GM18867 (cell line): ENCODE data around the gene PLA2G4A.

Source experiments
- ATAC-seq: cut with Tn5 transposase; IDR thresholded peaks from one replicate; pipeline ENCODE4 v1.9.1; 2021; ENCODE audit warnings: mild to moderate bottlenecking, moderate library complexity; ENCODE audit not compliant: unreplicated experiment

The PLA2G4A gene

DNA sequence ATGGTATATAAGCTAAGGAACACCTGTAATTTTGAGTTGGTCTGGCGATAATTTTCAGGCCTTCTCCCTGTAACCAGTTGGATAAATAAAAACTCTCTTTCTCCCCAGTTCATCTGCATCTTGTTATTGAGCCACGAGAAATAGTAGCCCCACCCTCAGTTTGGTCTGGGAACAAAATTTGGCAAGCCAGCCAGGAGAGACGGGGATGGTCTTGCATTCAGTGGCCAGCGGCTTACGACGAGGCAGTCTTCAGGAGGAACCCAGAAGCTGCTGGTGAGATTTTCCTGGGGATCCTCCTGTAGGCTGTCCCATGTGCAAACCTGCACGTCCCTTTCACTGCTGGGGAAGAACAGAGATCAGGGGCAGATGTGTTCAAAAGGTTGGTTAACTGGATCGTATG, 174.6 kb downstream of the PLA2G4A start:
- ATAC-seq: no peak

DNA sequence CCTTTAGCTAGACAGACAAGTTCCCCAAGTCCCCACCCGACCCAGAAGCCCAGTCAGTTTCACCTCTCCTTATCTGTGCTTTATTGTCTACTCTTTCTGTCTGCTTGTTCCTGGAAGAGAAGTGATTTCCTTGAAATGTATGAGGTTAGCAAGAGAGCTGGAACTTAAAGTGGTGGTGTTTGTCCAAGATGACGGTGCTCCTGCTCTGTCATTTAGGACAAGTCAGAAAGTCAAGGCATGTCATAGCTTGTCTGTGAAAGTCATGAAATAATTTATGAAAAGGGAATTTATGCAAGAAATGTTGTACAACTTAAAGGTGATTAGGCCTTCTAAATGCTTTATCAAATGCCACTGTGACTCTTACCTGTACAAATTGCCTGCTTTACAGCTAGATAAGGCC, 178.1 kb downstream of the PLA2G4A start:
- no peak for ATAC-seq

DNA sequence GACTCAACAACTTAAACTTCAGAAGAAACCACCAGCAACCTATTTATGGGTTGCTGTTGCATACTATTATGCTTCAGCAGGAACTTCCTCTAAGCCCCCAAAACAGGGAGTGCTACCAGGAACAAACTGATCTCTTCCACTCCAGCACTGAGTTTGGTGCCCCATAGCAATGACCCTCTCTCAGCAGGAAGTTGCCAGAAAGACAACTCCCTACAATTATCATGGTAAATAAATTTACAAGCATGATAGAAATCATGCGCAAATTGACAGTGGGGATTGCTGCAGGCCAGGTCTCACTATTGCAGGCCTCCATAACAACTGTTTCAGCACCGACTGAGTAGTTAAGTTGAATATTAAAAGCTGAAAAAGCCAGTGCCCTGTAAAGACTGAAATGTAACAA, 180.6 kb downstream of the PLA2G4A start:
- ATAC-seq: no peak

DNA sequence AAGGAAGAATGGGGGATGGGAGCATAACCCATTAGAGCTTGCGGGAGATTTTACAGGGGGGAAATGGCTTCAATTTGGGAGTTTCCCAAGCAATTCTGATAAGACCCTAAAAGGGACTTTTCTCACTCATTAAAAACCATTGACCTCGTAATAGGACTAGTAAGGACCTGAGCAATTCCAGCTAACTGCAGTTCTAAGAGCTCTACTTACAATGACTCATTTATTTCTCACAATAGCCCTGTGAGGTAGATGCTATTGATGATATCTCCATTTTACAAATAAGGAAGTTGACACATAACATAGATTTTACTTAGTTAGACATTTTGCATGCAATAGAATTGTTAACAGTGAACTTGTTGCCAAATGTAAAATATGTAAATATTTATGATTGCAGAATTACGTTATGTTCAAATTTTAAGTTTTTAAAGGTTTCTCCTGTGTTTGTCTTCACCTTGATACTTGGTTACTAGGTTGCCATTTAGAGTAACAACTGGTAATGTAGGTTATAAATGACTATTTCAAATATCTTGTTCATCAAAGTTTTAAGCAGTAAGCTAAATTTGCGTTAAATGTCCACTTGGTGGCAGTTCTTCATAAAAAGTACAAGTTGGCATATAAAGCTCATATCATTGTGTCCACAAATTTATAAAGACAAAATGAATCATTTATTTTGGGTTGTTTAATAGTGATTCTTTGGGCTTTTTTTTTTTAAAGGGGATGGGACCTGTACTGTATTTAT, 182.0 kb downstream of the PLA2G4A start:
- ATAC-seq: no peak

DNA sequence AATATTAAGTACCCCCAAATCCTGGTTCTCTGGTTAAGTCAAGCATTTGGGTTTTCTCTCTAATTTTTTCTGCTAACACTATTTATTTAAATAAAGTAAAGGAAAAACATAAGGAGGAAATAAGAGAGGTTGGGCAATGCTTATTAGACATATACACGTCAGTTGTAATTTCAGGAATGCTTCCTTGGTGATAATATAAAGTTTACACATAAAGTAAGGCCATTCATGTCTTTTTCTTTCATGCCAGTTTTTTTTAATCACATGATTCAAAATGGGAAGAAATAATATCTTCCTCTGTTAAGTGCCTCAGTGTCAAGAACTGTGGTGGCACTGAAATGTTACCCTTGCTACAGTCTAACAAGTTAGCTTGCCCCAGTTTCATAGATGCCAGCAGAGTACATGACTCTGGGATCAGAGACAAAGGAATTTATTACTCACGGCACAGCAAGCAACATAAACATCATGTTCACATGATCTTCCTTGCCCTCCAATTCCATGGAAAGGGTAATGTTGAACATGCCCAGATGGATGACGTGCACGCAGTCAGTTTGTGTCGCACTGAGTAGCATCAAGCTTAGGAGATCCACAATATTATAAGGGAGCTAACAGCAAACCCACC, 184.9 kb downstream of the PLA2G4A start:
- ATAC-seq: no peak

DNA sequence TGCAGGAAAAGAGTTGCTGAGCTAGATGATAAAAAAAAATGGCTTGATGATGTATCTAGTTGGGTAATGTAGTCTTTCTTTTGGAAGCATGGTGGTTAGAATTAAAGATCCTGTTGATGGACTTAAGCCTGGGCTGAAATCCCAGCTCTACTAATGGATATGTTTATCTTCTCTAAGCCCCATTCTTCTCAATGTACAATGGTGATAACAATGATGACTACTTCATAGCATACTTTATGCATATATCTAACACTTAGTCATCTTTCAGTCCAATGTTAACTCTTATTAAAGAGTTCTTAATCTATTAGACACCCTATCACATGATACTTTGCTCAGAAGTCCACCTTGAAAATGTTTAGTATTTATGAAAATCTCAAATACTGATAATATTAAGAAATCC, 189.5 kb downstream of the PLA2G4A start:
- no peak for ATAC-seq

DNA sequence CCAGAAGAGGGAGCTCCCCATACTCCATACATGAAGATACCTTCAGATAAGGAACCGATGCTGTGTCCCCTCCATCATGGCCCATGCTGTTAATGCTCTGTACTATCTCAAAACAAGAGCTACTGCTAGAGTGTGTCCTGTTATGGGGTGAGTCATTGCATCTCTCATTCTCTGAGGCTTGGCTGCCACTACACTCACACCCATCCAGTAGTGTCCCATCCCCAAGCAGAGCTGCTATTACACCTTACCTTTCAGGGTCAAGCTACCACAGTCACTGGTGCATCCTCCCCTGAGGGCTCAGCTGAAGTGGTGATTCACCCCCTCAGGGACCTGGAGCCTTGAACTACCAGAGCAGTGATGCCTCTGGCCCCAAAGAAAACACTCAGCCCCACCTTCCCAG, 198.5 kb downstream of the PLA2G4A start:
- no peak for ATAC-seq

DNA sequence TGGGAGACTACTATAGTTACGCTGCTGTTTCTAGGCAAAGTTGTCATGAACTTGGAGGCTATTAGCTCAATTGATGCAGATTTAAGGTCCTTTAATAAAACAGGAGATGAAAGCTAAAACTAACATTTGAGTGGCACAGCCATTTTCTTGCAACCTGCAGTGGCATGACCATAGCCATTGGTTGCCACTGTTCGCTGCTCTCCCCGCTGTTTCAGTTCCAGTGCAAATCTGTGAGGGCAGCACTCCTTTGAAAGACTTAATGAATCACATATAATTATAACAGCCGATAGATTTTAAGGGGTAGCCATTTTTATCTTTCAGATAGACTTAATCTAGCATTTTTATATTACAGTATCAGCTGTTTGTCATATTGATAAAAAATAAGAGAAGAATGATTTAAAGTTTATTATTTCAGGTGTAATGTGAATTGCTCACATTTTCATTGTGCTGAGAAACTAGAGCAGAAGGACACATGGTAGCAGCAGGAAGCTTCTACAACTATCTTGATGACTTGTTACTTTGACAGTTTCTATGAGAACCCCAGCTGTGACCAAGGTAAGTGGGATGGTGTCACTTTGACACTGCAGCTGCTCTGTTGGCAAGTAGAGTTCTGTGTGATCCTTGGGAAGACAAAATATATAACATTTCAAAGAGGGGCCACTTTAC, 203.7 kb downstream of the PLA2G4A start:
- peak; percentile 94 for ATAC-seq

DNA sequence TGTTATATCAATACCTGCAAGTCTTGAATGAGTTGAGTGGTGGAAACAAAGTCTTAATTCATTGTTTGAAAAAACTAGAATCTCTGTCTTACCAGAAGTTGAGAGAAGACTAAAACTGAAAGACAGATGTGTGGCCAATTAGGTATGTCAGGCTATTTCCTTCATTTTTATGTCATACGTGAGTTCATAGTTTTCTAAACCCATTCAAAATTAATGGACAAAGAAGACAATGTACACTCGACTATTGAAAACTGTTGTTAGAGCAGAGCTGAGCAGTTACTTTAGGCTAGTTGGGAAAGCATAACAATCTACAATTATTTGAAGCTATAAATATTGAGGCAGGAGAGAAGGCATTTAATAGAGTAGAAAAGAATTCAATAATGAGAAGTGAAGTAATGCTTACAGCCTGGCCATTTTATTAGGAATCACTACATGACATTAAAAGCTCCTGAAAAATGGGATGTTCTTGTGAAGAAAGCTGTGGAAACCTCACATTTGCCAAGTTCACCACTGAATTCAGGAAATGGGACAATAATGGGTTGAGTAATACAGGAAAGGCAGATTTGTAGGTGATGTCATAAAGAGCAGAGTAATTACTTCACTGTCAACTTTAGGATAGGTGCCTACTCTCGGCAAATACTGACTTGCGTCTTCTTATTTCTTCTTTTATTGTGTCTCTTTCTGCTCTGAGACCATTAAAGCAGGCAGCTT, 204.4 kb downstream of the PLA2G4A start:
- ATAC-seq: peak; percentile 53

DNA sequence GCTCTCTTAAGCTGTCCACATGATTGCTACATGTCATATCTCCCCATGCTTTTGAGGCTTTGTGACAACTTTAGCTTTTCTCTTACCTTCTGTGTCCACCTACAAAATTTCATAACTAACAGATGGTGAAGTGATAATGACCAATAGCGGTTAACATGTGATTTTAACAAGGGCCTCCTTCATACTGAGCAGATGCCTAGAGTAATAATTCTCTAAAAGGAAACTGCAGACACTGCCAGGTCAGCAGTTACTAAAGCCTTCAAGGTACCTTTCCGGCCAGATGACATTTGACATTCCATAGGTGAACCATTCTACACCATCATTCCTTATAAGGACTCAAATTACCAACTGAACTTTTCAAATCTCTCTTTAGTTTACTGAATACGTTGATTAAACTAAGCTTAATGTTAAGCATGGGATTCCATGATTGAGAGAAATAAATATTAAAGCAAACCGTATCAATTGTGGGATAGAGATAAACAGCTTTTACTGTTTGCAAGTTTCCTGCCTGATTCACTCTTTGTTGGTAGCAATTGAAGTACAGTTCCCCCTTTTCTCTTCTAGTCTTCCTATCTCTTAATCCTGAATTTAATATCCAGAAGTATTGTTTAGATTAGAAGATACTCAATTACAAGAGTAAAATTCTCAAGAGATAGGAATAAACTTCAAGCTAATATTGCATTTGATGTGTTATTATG, 205.1 kb downstream of the PLA2G4A start:
- no peak for ATAC-seq

DNA sequence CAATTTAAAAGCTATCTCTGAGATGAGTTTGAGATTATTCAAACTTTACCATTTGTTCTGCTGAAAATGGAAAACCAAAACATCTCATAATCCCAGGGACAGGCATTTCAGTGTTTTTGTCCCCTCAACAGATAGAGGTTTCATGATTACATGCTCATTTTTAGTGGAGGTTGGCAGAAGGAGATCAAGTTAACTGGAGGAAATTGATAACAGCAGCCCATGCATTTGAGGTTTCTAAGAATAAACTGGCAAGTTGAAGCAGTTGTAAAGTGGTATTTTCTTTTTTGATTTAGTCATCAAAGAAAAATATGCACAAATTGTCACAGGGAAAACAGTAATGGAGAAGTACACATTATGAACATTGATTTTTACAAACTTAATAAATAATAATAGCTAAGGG, 205.8 kb downstream of the PLA2G4A start:
- ATAC-seq: no peak

DNA sequence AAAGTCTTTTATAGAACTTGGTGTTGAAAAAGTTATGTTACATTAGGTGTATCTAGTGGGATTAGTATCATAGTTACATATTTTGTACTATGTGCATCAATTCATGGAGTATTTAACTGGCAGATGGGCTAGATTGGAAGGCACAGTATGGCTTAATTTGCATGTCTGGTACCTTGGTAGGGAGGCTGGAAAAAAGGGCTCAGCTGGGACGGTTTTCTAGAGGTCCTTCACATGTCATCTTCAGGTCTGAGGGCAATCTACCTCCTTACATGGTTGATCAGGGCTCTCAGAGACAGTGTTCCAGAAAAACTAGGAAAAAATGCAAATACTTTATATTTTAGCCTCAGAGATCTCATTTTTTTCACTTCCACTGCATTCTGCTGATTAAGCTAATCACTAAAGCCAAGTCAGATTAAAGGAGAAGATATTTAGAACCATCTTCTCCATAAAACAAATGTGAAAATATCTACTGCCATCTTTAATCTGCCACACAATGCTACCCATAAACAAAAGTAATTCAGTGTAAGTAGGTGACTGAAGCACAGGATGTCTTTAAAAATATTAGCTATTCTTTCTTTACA, 209.3 kb downstream of the PLA2G4A start:
- no peak for ATAC-seq
